Trophoblast cell (in vitro differentiated cells and primary cell): ENCODE data around the gene USP17L19.
"Not testable (repeated sequence)": the region's sequence is repeated elsewhere in the genome, so short reads cannot be mapped to it uniquely, and the experiment has no call there.

Experiments
- DNase-seq, 2 donors: peaks; one replicate each; pipeline ENCODE4 v3.0.0-alpha.2; 2016
- H2AFZ ChIP-seq: 2 replicates; pipeline ENCODE4 v1.6.1; 2013; ENCODE audit warnings: low read length, moderate library complexity, mild to moderate bottlenecking; ENCODE audit not compliant: insufficient read depth, poor library complexity
- H2AK5ac ChIP-seq: 2 replicates; pipeline ENCODE4 v1.6.1; 2013; ENCODE audit warnings: mild to moderate bottlenecking, low read length
- H2BK120ac ChIP-seq: 2 replicates; pipeline ENCODE4 v1.6.1; 2013; ENCODE audit warnings: low read length, mild to moderate bottlenecking, moderate library complexity; ENCODE audit not compliant: insufficient read depth, poor library complexity
- H2BK12ac ChIP-seq: 2 replicates; pipeline ENCODE4 v1.6.1; 2013; ENCODE audit warnings: mild to moderate bottlenecking, low read length, moderate library complexity
- H2BK5ac ChIP-seq: 2 replicates; pipeline ENCODE4 v1.6.1; 2013; ENCODE audit warnings: low read length, low read depth, moderate library complexity, mild to moderate bottlenecking; ENCODE audit not compliant: poor library complexity
- H3K14ac ChIP-seq: 2 replicates; pipeline ENCODE4 v1.6.1; 2013; ENCODE audit warnings: mild to moderate bottlenecking, low read length
- H3K18ac ChIP-seq: 2 replicates; pipeline ENCODE4 v1.6.1; 2013; ENCODE audit warnings: mild to moderate bottlenecking, low read length
- H3K23ac ChIP-seq: 2 replicates; pipeline ENCODE4 v1.6.1; 2013; ENCODE audit warnings: low read length
- H3K27ac ChIP-seq: 2 replicates; pipeline ENCODE4 v1.5.1; 2013; ENCODE audit warnings: low read depth, mild to moderate bottlenecking, inconsistent platforms, low read length, moderate library complexity
- H3K27me3 ChIP-seq: 2 replicates; pipeline ENCODE4 v1.6.1; 2013; ENCODE audit warnings: inconsistent platforms, mild to moderate bottlenecking, low read length, moderate library complexity; ENCODE audit not compliant: insufficient read depth
- H3K36me3 ChIP-seq, 2 experiments: 1 replicate in 1 of 2; 2 replicates in 1 of 2; pipeline ENCODE4 v1.6.1; 2013; ENCODE audit warnings: low read length in 2 of 2, mild to moderate bottlenecking in 2 of 2, moderate library complexity in 1 of 2; ENCODE audit not compliant: insufficient read depth in 2 of 2, control insufficient read depth in 1 of 2
- H3K4ac ChIP-seq: 2 replicates; pipeline ENCODE4 v1.6.1; 2013; ENCODE audit warnings: low read depth, mild to moderate bottlenecking, low read length, moderate library complexity
- H3K4me1 ChIP-seq, 2 experiments: 1 replicate in 1 of 2; 2 replicates in 1 of 2; pipeline ENCODE4 v1.6.1; 2013; ENCODE audit warnings: low read length in 2 of 2, mild to moderate bottlenecking in 2 of 2, moderate library complexity in 1 of 2; ENCODE audit not compliant: insufficient read depth in 2 of 2, control insufficient read depth in 1 of 2
- H3K4me2 ChIP-seq: 2 replicates; pipeline ENCODE4 v1.6.1; 2013; ENCODE audit warnings: inconsistent platforms, mild to moderate bottlenecking, low read length, moderate library complexity
- H3K4me3 ChIP-seq: 2 replicates; pipeline ENCODE4 v1.5.1; 2013; ENCODE audit warnings: mild to moderate bottlenecking, low read depth, low read length, inconsistent platforms
- H3K79me1 ChIP-seq: one replicate; pipeline ENCODE4 v1.6.1; 2013; ENCODE audit warnings: low read length
- H3K79me2 ChIP-seq: 2 replicates; pipeline ENCODE4 v1.6.1; 2013; ENCODE audit warnings: low read length, mild to moderate bottlenecking; ENCODE audit not compliant: control insufficient read depth, insufficient read depth, poor library complexity
- H3K9ac ChIP-seq: 2 replicates; pipeline ENCODE4 v1.6.1; 2013; ENCODE audit warnings: mild to moderate bottlenecking, low read length
- H3K9me3 ChIP-seq: 2 replicates; pipeline ENCODE4 v1.6.1; 2013; ENCODE audit warnings: low read depth, mild to moderate bottlenecking, control low read depth, inconsistent platforms, low read length; ENCODE audit not compliant: insufficient read depth
- H4K12ac ChIP-seq: 2 replicates; pipeline ENCODE4 v1.6.1; 2013; ENCODE audit warnings: low read depth, mild to moderate bottlenecking, low read length, moderate library complexity
- H4K8ac ChIP-seq: 2 replicates; pipeline ENCODE4 v1.6.1; 2013; ENCODE audit warnings: low read depth, mild to moderate bottlenecking, low read length, moderate library complexity
- H4K91ac ChIP-seq: one replicate; pipeline ENCODE4 v1.6.1; 2013; ENCODE audit warnings: low read depth, mild to moderate bottlenecking, low read length, moderate library complexity
- WGBS: extraction: QIAGEN DNeasy Blood & Tissue Kit; methylation state at CpG from one replicate; pipeline ENCODE4 v1.1.7; 2013; ENCODE audit warnings: missing lambda C conversion rate; ENCODE audit not compliant: insufficient read length, insufficient coverage; ENCODE audit errors: extremely low coverage; 5-methylcytosine and 5-hydroxymethylcytosine counted together

The USP17L19 gene

DNA sequence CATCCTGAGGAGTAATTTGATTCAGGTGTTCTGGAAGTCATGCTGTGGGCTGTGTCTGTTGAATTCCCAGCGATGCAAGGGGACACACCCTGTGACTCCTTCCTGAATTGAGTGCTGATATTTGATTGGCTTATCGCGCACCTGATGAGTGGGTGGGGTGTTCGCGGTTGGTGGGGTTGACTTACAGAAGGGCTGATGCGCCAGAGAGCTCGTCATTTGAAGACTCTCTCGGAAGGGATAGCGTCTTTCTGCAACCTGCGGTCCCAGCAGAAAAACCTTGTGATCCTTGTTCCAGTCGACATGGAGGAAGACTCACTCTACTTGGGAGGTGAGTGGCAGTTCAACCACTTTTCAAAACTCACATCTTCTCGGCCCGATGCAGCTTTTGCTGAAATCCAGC lies 33.3 kb upstream of the USP17L19 start, which contains the start of gene USP17L12:
TSS of gene USP17L12 (plus strand) at position 301 of the 400 bp plus-strand sequence. CDS start at position 301, 0 bp downstream.
- not testable (repeated sequence) for H3K23ac ChIP-seq, H4K91ac ChIP-seq, H3K27me3 ChIP-seq, H2AK5ac ChIP-seq, H3K79me1 ChIP-seq, H3K79me2 ChIP-seq, H2BK12ac ChIP-seq, H4K8ac ChIP-seq, H3K4me2 ChIP-seq, H3K4me3 ChIP-seq, H3K14ac ChIP-seq, H3K4me1 ChIP-seq, DNase-seq, H3K36me3 ChIP-seq, H3K27ac ChIP-seq, H3K18ac ChIP-seq, H3K4ac ChIP-seq, H3K9me3 ChIP-seq, H2BK120ac ChIP-seq, H4K12ac ChIP-seq, H3K9ac ChIP-seq, H2BK5ac ChIP-seq, H2AFZ ChIP-seq
- no CpG with 5 or more reads among the region's 13 CpGs for WGBS

DNA sequence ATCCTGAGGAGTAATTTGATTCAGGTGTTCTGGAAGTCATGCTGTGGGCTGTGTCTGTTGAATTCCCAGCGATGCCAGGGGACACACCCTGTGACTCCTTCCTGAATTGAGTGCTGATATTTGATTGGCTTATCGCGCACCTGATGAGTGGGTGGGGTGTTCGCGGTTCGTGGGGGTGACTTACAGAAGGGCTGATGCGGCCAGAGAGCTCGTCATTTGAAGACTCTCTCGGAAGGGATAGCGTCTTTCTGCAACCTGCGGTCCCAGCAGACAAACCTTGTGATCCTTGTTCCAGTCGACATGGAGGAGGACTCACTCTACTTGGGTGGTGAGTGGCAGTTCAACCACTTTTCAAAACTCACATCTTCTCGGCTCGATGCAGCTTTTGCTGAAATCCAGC lies 28.6 kb upstream of the USP17L19 start, which contains the start of gene USP17L13:
TSS of gene USP17L13 (plus strand) at position 301 of the 400 bp plus-strand sequence. CDS start at position 301, 0 bp downstream.
- not testable (repeated sequence) for H3K79me2 ChIP-seq, H3K36me3 ChIP-seq, H3K9me3 ChIP-seq, H2BK120ac ChIP-seq, H4K91ac ChIP-seq, H3K4ac ChIP-seq, H3K4me1 ChIP-seq, H3K14ac ChIP-seq, H3K18ac ChIP-seq, H2BK12ac ChIP-seq, H2AFZ ChIP-seq, H3K23ac ChIP-seq, H3K4me2 ChIP-seq, H4K8ac ChIP-seq, DNase-seq, H3K27ac ChIP-seq, H2BK5ac ChIP-seq, H3K79me1 ChIP-seq, H4K12ac ChIP-seq, H3K4me3 ChIP-seq, H3K9ac ChIP-seq, H3K27me3 ChIP-seq, H2AK5ac ChIP-seq
- WGBS, result no CpG with 5 or more reads among the region's 14 CpGs

DNA sequence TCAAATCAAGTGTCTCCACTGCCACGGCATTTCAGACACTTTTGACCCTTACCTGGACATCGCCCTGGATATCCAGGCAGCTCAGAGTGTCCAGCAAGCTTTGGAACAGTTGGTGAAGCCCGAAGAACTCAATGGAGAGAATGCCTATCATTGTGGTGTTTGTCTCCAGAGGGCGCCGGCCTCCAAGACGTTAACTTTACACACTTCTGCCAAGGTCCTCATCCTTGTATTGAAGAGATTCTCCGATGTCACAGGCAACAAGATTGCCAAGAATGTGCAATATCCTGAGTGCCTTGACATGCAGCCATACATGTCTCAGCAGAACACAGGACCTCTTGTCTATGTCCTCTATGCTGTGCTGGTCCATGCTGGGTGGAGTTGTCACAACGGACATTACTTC lies 22.9 kb upstream of the USP17L19 start:
- not testable (repeated sequence) for H4K91ac ChIP-seq, H3K14ac ChIP-seq, H2BK12ac ChIP-seq, H2BK120ac ChIP-seq, H3K9me3 ChIP-seq, H3K27ac ChIP-seq, H3K4me2 ChIP-seq, H2BK5ac ChIP-seq, H3K4ac ChIP-seq, H4K12ac ChIP-seq, H4K8ac ChIP-seq, H3K9ac ChIP-seq, H3K79me1 ChIP-seq, H3K18ac ChIP-seq, H3K4me3 ChIP-seq, DNase-seq, H2AK5ac ChIP-seq, H3K4me1 ChIP-seq, H2AFZ ChIP-seq, H3K27me3 ChIP-seq, H3K79me2 ChIP-seq, H3K36me3 ChIP-seq, H3K23ac ChIP-seq
- no CpG with 5 or more reads among the region's 8 CpGs for WGBS

DNA sequence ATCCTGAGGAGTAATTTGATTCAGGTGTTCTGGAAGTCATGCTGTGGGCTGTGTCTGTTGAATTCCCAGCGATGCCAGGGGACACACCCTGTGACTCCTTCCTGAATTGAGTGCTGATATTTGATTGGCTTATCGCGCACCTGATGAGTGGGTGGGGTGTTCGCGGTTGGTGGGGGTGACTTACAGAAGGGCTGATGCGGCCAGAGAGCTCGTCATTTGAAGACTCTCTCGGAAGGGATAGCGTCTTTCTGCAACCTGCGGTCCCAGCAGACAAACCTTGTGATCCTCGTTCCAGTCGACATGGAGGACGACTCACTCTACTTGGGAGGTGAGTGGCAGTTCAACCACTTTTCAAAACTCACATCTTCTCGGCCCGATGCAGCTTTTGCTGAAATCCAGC lies 19.1 kb upstream of the USP17L19 start, which contains the start of gene USP17L15:
TSS of gene USP17L15 (plus strand) at position 301 of the 400 bp plus-strand sequence. CDS start at position 301, 0 bp downstream.
- H3K36me3 ChIP-seq, H3K4ac ChIP-seq, H3K23ac ChIP-seq, H4K12ac ChIP-seq, H3K79me2 ChIP-seq, H3K4me2 ChIP-seq, H2BK5ac ChIP-seq, H2BK12ac ChIP-seq, H3K14ac ChIP-seq, H2AFZ ChIP-seq, H4K8ac ChIP-seq, H3K4me1 ChIP-seq, DNase-seq, H2BK120ac ChIP-seq, H3K27me3 ChIP-seq, H3K18ac ChIP-seq, H4K91ac ChIP-seq, H3K27ac ChIP-seq, H3K79me1 ChIP-seq, H2AK5ac ChIP-seq, H3K9ac ChIP-seq, H3K4me3 ChIP-seq, H3K9me3 ChIP-seq: not testable (repeated sequence)
- no CpG with 5 or more reads among the region's 15 CpGs for WGBS
